OCI-LY1 (cell line): ENCODE data around the gene ATG2A.

ENCODE experiments used
- CTCF ChIP-seq: fragments of 200-600 bp; sonication (generic), shearing (Covaris generic); IDR thresholded peaks from 2 replicates; pipeline ENCODE4 v1.5.1; 2017; ENCODE audit warnings: mild to moderate bottlenecking, antibody characterized with exemption, low read length, moderate library complexity, mixed read lengths
- EZH2 ChIP-seq: fragments of 200-600 bp; sonication (generic), shearing (Covaris generic); IDR thresholded peaks from 2 replicates; pipeline ENCODE4 v1.8.0; 2017; ENCODE audit warnings: borderline replicate concordance, mixed run types, mild to moderate bottlenecking, antibody characterized with exemption, low read length, moderate library complexity, mixed read lengths

- TF ChIP-seq CTCF, result no peak
- no peak for TF ChIP-seq EZH2
These were observed 13.6 kb downstream of the ATG2A start for GRCh38 chr11:64903291-64903833.
